PFSK-1 (cell line): Measurements from ENCODE around the gene LRRC7.

ENCODE experiments used
- FOXP2 ChIP-seq: optimal IDR thresholded peaks from 2 replicates; pipeline ENCODE3; 2011; ENCODE audit warnings: borderline replicate concordance, control low read depth, inconsistent platforms; ENCODE audit not compliant: insufficient read depth; ENCODE audit errors: extremely low read length, extremely low read depth
- POLR2AphosphoS5 ChIP-seq: IDR thresholded peaks from 2 replicates; pipeline ENCODE4 v1.6.1; 2012; ENCODE audit warnings: low read depth, mild to moderate bottlenecking, control low read depth, low read length, moderate library complexity
- SIN3A ChIP-seq: IDR thresholded peaks from 2 replicates; pipeline ENCODE4 v1.6.1; 2012; ENCODE audit warnings: mild to moderate bottlenecking, low read length, moderate library complexity, borderline replicate concordance; ENCODE audit not compliant: insufficient read depth
- TAF1 ChIP-seq: IDR thresholded peaks from 2 replicates; pipeline ENCODE4 v1.6.1; 2012; ENCODE audit warnings: low read length, control low read depth, borderline replicate concordance; ENCODE audit not compliant: insufficient read depth
- TF ChIP-seq, protein P1 (sequence below), 2 experiments: IDR thresholded peaks; 2 replicates each; pipeline versions ENCODE4 v1.6.1 to v1.8.0; 2011 to 2012; ENCODE audit warnings: low read depth in 2 of 2, low read length in 2 of 2, control low read depth in 1 of 2, inconsistent platforms in 1 of 2, mild to moderate bottlenecking in 1 of 2, moderate library complexity in 1 of 2; ENCODE audit not compliant: insufficient read depth in 1 of 2

GRCh38 chr1:69519006-69519405 lies 48.7 kb upstream of the LRRC7 start:
- TF ChIP-seq, protein P1, sequence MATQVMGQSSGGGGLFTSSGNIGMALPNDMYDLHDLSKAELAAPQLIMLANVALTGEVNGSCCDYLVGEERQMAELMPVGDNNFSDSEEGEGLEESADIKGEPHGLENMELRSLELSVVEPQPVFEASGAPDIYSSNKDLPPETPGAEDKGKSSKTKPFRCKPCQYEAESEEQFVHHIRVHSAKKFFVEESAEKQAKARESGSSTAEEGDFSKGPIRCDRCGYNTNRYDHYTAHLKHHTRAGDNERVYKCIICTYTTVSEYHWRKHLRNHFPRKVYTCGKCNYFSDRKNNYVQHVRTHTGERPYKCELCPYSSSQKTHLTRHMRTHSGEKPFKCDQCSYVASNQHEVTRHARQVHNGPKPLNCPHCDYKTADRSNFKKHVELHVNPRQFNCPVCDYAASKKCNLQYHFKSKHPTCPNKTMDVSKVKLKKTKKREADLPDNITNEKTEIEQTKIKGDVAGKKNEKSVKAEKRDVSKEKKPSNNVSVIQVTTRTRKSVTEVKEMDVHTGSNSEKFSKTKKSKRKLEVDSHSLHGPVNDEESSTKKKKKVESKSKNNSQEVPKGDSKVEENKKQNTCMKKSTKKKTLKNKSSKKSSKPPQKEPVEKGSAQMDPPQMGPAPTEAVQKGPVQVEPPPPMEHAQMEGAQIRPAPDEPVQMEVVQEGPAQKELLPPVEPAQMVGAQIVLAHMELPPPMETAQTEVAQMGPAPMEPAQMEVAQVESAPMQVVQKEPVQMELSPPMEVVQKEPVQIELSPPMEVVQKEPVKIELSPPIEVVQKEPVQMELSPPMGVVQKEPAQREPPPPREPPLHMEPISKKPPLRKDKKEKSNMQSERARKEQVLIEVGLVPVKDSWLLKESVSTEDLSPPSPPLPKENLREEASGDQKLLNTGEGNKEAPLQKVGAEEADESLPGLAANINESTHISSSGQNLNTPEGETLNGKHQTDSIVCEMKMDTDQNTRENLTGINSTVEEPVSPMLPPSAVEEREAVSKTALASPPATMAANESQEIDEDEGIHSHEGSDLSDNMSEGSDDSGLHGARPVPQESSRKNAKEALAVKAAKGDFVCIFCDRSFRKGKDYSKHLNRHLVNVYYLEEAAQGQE (IDR thresholded peaks at IDR 0.05; ENCODE audit: insufficient read depth in 1 of 2, low read depth in 2 of 2, low read length in 2 of 2) = no peak
- TF ChIP-seq TAF1 (no peak), POLR2AphosphoS5 (no peak), FOXP2 (no peak), SIN3A (no peak)
